HUES48 (cell line): ENCODE results near the gene F7.
"Not testable (repeated sequence)": the region's sequence is repeated elsewhere in the genome, so short reads cannot be mapped to it uniquely, and the experiment has no call there.

Experiments
- H3K27ac ChIP-seq: one replicate; pipeline ENCODE4 v1.7.0; 2013; ENCODE audit warnings: low read depth, low read length, inconsistent platforms
- H3K27me3 ChIP-seq: 2 replicates; pipeline ENCODE4 v1.6.1; 2013; ENCODE audit warnings: mild to moderate bottlenecking, low read length; ENCODE audit not compliant: control insufficient read depth, insufficient read depth
- H3K36me3 ChIP-seq: 2 replicates; pipeline ENCODE4 v1.6.1; 2013; ENCODE audit warnings: low read length; ENCODE audit not compliant: control insufficient read depth, insufficient read depth
- H3K4me1 ChIP-seq: 2 replicates; pipeline ENCODE4 v1.6.1; 2013; ENCODE audit warnings: mild to moderate bottlenecking, low read length; ENCODE audit not compliant: control insufficient read depth, insufficient read depth
- H3K4me3 ChIP-seq: 2 replicates; pipeline ENCODE4 v1.5.1; 2013; ENCODE audit warnings: mild to moderate bottlenecking, low read depth, low read length
- H3K9ac ChIP-seq: 2 replicates; pipeline ENCODE4 v1.6.1; 2013; ENCODE audit warnings: mild to moderate bottlenecking, low read depth, low read length, moderate library complexity
- H3K9me3 ChIP-seq: 2 replicates; pipeline ENCODE4 v1.6.1; 2013; ENCODE audit warnings: low read length; ENCODE audit not compliant: control insufficient read depth, insufficient read depth

The F7 gene

GRCh38 chr13:113096052-113096744 lies 9.4 kb upstream of the F7 start:
- H3K9me3 ChIP-seq, result no peaks in the 10 kb centered on the region
- no peaks in the 10 kb centered on the region for H3K27me3 ChIP-seq
- no peaks in the 10 kb centered on the region for H3K36me3 ChIP-seq
- H3K4me1 ChIP-seq, result no peaks in the 10 kb centered on the region
- H3K9ac ChIP-seq, result no peak overlapping the region
- no peak overlapping the region for H3K4me3 ChIP-seq
- H3K27ac ChIP-seq, result no peak overlapping the region

DNA sequence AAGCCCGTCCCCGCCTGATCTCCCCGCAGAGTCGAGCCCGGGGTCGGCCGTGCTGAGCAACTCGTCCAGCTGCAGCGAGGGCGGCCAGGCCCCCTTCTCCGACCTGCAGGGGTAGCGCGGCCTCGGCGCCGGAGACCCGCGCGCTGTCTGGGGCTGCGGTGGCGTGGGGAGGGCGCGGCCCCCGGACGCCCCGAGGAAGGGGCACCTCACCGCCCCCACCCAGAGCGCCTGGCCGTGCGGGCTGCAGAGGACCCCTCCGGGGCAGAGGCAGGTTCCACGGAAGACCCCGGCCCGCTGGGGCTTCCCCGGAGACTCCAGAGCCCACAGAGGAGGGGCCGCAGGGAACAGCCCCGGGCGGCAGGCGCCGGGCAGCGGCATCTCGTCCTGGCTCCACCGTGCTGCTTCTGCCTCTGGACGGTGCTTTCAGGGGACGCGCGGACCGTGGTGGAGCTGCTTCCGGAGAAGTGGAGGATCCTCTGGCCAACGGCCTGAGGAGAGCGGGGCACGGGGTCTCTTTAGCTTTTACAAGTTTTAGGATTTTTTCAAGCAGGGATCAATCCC lies 8.8 kb upstream of the F7 start:
- no peak overlapping the region for H3K4me3 ChIP-seq
- no peak overlapping the region for H3K9ac ChIP-seq
- H3K36me3 ChIP-seq, result no peaks in the 10 kb centered on the region
- no peaks in the 10 kb centered on the region for H3K4me1 ChIP-seq
- no peaks in the 10 kb centered on the region for H3K27me3 ChIP-seq
- no peaks in the 10 kb centered on the region for H3K9me3 ChIP-seq
- H3K27ac ChIP-seq, result no peak overlapping the region

GRCh38 chr13:113097651-113098050 lies 7.9 kb upstream of the F7 start:
- H3K27me3 ChIP-seq, result no peaks in the 10 kb centered on the region
- no peaks in the 10 kb centered on the region for H3K4me1 ChIP-seq
- no peaks in the 10 kb centered on the region for H3K36me3 ChIP-seq
- H3K4me3 ChIP-seq, result no peak overlapping the region
- H3K27ac ChIP-seq, result no peak overlapping the region
- H3K9me3 ChIP-seq, result no peaks in the 10 kb centered on the region
- no peak overlapping the region for H3K9ac ChIP-seq

GRCh38 chr13:113098162-113098732 lies 7.3 kb upstream of the F7 start:
- H3K36me3 ChIP-seq, result no peaks in the 10 kb centered on the region
- H3K4me1 ChIP-seq, result no peaks in the 10 kb centered on the region
- no peaks in the 10 kb centered on the region for H3K9me3 ChIP-seq
- H3K27me3 ChIP-seq, result no peaks in the 10 kb centered on the region
- H3K4me3 ChIP-seq, result no peak overlapping the region
- no peak overlapping the region for H3K27ac ChIP-seq
- H3K9ac ChIP-seq, result no peak overlapping the region

DNA sequence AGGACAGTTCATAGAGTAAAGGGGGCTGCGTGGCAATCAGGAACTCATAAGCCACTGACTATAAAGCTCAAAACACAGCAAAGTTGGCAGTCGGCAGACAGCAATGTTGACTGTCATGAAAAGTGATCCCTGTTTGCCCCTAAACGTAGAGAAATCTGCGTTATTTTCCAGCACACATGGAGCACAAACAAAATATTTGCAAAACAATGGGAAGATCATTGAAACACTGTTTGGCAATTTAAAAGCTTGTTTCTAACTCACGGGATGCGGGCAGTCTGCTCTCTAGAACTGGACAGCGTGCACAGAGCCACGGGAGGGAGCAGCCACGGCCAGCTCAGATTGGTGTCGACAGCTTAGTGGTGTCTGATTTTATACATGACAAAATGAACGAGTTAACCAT lies 6.4 kb upstream of the F7 start:
- Histone ChIP-seq H3K4me1 (no peaks in the 10 kb centered on the region), H3K36me3 (no peaks in the 10 kb centered on the region), H3K27me3 (no peaks in the 10 kb centered on the region), H3K4me3 (no peak overlapping the region), H3K9me3 (no peaks in the 10 kb centered on the region), H3K9ac (no peak overlapping the region), H3K27ac (no peak overlapping the region)

GRCh38 chr13:113102302-113102701 lies 3.3 kb upstream of the F7 start:
- H3K27ac ChIP-seq, H3K36me3 ChIP-seq, H3K9me3 ChIP-seq, H3K27me3 ChIP-seq, H3K9ac ChIP-seq, H3K4me3 ChIP-seq, H3K4me1 ChIP-seq: not testable (repeated sequence)

DNA sequence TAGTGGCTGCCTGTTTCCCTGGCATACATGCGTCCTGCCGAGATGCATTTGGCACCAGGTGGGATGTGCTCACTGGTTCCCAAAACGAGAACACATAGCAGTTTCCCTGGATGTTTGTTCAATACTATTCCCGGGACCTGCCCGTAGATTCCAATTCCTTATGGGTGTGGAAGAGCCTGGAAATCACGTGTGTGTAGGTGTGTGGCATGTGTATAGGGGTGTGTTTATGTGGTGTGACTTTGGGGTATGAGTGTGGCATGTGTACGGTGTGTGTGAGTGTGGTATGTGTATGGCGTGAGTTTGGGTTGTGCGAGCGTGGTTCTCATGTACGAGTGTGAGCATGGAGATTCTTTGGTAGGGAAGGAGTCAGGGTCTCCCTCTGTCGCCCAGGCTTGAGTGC lies 2.9 kb upstream of the F7 start:
- no peaks in the 10 kb centered on the region for H3K27me3 ChIP-seq
- no peak overlapping the region for H3K4me3 ChIP-seq
- H3K9ac ChIP-seq, result no peak overlapping the region
- H3K9me3 ChIP-seq, result no peaks in the 10 kb centered on the region
- H3K4me1 ChIP-seq, result peaks cover 6% of the 10 kb centered on the region; the same call in 1 of the 2 replicates
- H3K27ac ChIP-seq, result no peak overlapping the region
- no peaks in the 10 kb centered on the region for H3K36me3 ChIP-seq

- Histone ChIP-seq H3K4me1 (peaks cover 6% of the 10 kb centered on the region; the same call in 1 of the 2 replicates), H3K27ac (no peak overlapping the region), H3K4me3 (no peak overlapping the region), H3K27me3 (no peaks in the 10 kb centered on the region), H3K36me3 (no peaks in the 10 kb centered on the region), H3K9me3 (no peaks in the 10 kb centered on the region), H3K9ac (no peak overlapping the region)
These were observed 1.9 kb upstream of the F7 start for GRCh38 chr13:113103646-113104045.

DNA sequence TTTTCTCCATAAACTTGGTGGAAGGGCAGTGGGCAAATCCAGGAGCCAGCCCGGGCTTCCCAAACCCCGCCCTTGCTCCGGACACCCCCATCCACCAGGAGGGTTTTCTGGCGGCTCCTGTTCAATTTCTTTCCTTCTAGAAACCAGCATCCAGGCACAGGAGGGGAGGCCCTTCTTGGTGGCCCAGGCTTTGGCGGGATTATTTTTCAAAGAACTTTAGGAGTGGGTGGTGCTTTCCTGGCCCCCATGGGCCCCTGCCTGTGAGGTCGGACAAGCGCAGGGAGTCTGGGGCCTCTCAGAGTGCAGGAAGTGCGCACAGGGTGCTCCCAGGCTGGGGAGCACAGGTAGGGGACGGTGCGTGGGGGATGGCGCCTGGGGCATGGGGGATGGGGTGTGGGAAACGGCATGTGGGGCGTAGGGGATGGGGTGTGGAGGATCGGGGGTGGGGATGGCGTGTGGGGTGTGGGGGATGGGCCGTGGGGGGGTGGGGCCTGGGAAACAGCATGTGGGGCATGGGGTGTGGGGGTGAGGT lies 396 bp downstream of the F7 start:
- no peaks in the 10 kb centered on the region for H3K36me3 ChIP-seq
- H3K27me3 ChIP-seq, result peaks cover 20% of the 10 kb centered on the region
- peak overlapping the region; percentile 8 for H3K27ac ChIP-seq
- H3K9me3 ChIP-seq, result no peaks in the 10 kb centered on the region
- peaks cover 6% of the 10 kb centered on the region; the same call in 1 of the 2 replicates for H3K4me1 ChIP-seq
- no peak overlapping the region for H3K9ac ChIP-seq
- no peak overlapping the region for H3K4me3 ChIP-seq

DNA sequence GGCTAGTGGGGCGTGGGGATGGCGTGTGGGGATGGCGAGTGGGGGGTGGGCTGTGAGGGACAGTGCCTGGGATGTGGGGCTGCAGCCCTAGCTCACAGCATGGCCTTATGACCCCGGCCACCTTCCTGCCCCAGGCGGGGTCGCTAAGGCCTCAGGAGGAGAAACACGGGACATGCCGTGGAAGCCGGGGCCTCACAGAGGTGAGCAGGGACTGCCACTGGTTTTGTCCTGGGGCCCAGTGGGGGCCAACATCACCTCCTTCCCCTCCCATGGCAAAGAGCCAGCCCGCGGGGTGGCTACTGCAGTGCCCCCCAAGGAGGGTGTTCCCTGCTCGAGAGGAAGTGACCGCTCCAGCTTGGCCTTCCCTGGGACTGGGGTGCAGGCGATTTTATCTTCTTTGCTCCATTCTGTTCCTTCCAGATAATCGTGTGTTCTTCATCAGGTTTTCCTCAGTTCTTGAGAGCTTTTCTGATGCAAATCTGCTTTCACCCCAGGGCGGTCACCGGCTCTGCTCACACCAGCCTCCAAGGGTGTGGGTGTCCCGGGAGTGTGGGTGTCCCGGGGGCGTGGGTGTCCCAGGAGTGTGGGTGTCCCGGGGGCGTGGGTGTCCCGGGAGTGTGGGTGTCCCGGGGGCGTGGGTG lies 1.2 kb downstream of the F7 start:
- no peaks in the 10 kb centered on the region for H3K9me3 ChIP-seq
- no peak overlapping the region for H3K4me3 ChIP-seq
- peaks cover 6% of the 10 kb centered on the region; the same call in 1 of the 2 replicates for H3K4me1 ChIP-seq
- no peaks in the 10 kb centered on the region for H3K36me3 ChIP-seq
- H3K27ac ChIP-seq, result no peak overlapping the region
- H3K9ac ChIP-seq, result no peak overlapping the region
- H3K27me3 ChIP-seq, result peaks cover 25% of the 10 kb centered on the region

GRCh38 chr13:113108521-113108920 lies 2.9 kb downstream of the F7 start:
- not testable (repeated sequence) for H3K9me3 ChIP-seq, H3K4me3 ChIP-seq, H3K4me1 ChIP-seq, H3K36me3 ChIP-seq, H3K9ac ChIP-seq, H3K27ac ChIP-seq
- H3K27me3 ChIP-seq, result peaks cover 35% of the 10 kb centered on the region
